B cell (primary cell): Measurements from ENCODE around the gene RSPH10B2. TPM values are rescaled to one million over a fixed set of nuclear protein-coding genes. Genes with fewer than 3 reads are reported as not detected.
"Not testable (repeated sequence)": the region's sequence is repeated elsewhere in the genome, so short reads cannot be mapped to it uniquely, and the experiment has no call there.

Experiments used
- ATAC-seq: fragments of 200-7000 bp; cut with Tn5 transposase; one replicate; pipeline ENCODE4 v1.10.0; 2021; ENCODE audit warnings: low read depth, mild to moderate bottlenecking, moderate number of reproducible peaks, moderate library complexity
- CTCF ChIA-PET: fragments of 350-600 bp; sonication (Branson Sonifier 250); formaldehyde crosslinking; loops from one replicate; lab custom pipeline; 2021; ENCODE audit warnings: antibody characterized with exemption, inconsistent platforms; lab: Charles Lee
- POLR2A ChIA-PET: fragments of 350-600 bp; sonication (Branson Sonifier 250); formaldehyde crosslinking; loops from one replicate; lab custom pipeline; 2021; ENCODE audit warnings: antibody characterized with exemption; lab: Charles Lee
- DNase-seq: peaks from one replicate; pipeline ENCODE4 v3.0.0; 2013
- H2AFZ ChIP-seq: 2 replicates; pipeline ENCODE4 v1.6.1; 2012; ENCODE audit warnings: mild to moderate bottlenecking, low read depth, low read length; ENCODE audit not compliant: insufficient read depth, poor library complexity, severe bottlenecking
- H3K27ac ChIP-seq, 2 donors: 1 replicate in 1 of 2; 2 replicates in 1 of 2; pipeline ENCODE4 v1.5.1; 2012 to 2013; ENCODE audit warnings: low read length in 2 of 2, mild to moderate bottlenecking in 2 of 2, moderate library complexity in 1 of 2
- H3K27me3 ChIP-seq, 4 experiments: fragments of 200-600 bp in 1 of 4; sonication (generic) in 1 of 4; replicated peaks in 1 of 4; 1 replicate in 2 of 4; 2 replicates in 2 of 4; pipeline versions ENCODE4 v1.6.1 to v1.7.0; 2013 to 2016; ENCODE audit warnings: low read length in 3 of 4, mild to moderate bottlenecking in 2 of 4, mixed read lengths in 1 of 4, moderate library complexity in 1 of 4; ENCODE audit not compliant: insufficient read depth in 4 of 4, control insufficient read depth in 3 of 4; ENCODE audit errors: control extremely low read depth in 1 of 4
- H3K36me3 ChIP-seq, 2 experiments: replicated peaks in 1 of 2; 1 replicate in 1 of 2; 2 replicates in 1 of 2; pipeline versions ENCODE4 v1.6.1 to v1.7.1; 2013; ENCODE audit warnings: low read length in 1 of 2; ENCODE audit not compliant: insufficient read depth in 2 of 2, control insufficient read depth in 1 of 2; ENCODE audit errors: control extremely low read depth in 1 of 2, extremely low read depth in 1 of 2
- H3K4me1 ChIP-seq, 2 donors: fragments of 200-600 bp in 1 of 2; sonication (generic) in 1 of 2; 1 replicate in 1 of 2; 2 replicates in 1 of 2; pipeline versions ENCODE4 v1.5.1 to v1.6.1; 2013 to 2017; ENCODE audit warnings: low read length in 2 of 2; ENCODE audit not compliant: control insufficient read depth in 2 of 2, insufficient read depth in 2 of 2
- H3K4me2 ChIP-seq: replicated peaks from 2 replicates; pipeline ENCODE3; 2012; ENCODE audit warnings: mild to moderate bottlenecking, low read depth, low read length; ENCODE audit not compliant: poor library complexity, severe bottlenecking
- H3K4me3 ChIP-seq, 5 experiments: fragments of 200-600 bp in 1 of 5; sonication (generic) in 1 of 5; 1 replicate in 3 of 5; 2 replicates in 2 of 5; pipeline versions ENCODE4 v1.5.1 to v1.7.0; 2011 to 2016; ENCODE audit warnings: low read length in 4 of 5, mild to moderate bottlenecking in 4 of 5, low read depth in 2 of 5, control low read depth in 1 of 5, moderate library complexity in 1 of 5; ENCODE audit not compliant: insufficient read depth in 1 of 5; ENCODE audit errors: control extremely low read depth in 1 of 5, extremely low read depth in 1 of 5
- H3K79me2 ChIP-seq: fragments of 200-600 bp; sonication (generic); one replicate; pipeline ENCODE4 v1.6.0; 2016; ENCODE audit warnings: low read length; ENCODE audit not compliant: control insufficient read depth, insufficient read depth
- H3K9ac ChIP-seq: fragments of 200-600 bp; sonication (generic); 2 replicates; pipeline ENCODE4 v1.6.1; 2017; ENCODE audit warnings: mild to moderate bottlenecking, low read length, moderate library complexity
- H3K9me3 ChIP-seq, 3 donors: one replicate each; pipeline versions ENCODE4 v1.6.1 to v1.7.1; 2013; ENCODE audit warnings: low read length in 2 of 3; ENCODE audit not compliant: control insufficient read depth in 2 of 3, insufficient read depth in 1 of 3; ENCODE audit errors: control extremely low read depth in 1 of 3
- H4K20me1 ChIP-seq: 2 replicates; pipeline ENCODE4 v1.6.0; 2012; ENCODE audit warnings: mild to moderate bottlenecking, low read length; ENCODE audit not compliant: insufficient read depth, control insufficient read depth, poor library complexity, severe bottlenecking
- H3K27ac Mint-ChIP-seq: one replicate; pipeline ENCODE4 v1.8.0; 2021; ENCODE audit warnings: mixed read lengths
- H3K27me3 Mint-ChIP-seq: one replicate; pipeline ENCODE4 v1.8.0; 2021; ENCODE audit warnings: mixed read lengths
- H3K4me1 Mint-ChIP-seq: one replicate; pipeline ENCODE4 v1.8.0; 2021; ENCODE audit warnings: mixed read lengths
- H3K4me3 Mint-ChIP-seq: one replicate; pipeline ENCODE4 v1.8.0; 2021; ENCODE audit warnings: mixed read lengths
- H3K9me3 Mint-ChIP-seq: one replicate; pipeline ENCODE4 v1.8.0; 2022; ENCODE audit warnings: mixed read lengths; ENCODE audit not compliant: insufficient read depth
- WGBS: methylation state at CpG from one replicate; pipeline ENCODE4 v1.1.5; 2013; ENCODE audit warnings: missing lambda C conversion rate; ENCODE audit not compliant: insufficient coverage; 5-methylcytosine and 5-hydroxymethylcytosine counted together
- intact Hi-C: fragments of 100-400 bp; cut with micrococcal nuclease; formaldehyde crosslinking; loops from one replicate; pipeline ENCODE4 v1.10.0; 2022
- polyA plus RNA-seq: library from polyadenylated mRNA; depleted of rRNA; stranded (reverse); fragments of >200 nt; gene quantifications from 2 replicates; pipeline ENCODE4 v1.2.3, GENCODE V29; 2012
- total RNA-seq, 2 donors: library from RNA; stranded (reverse); fragments of 120-200 nt in 1 of 2; gene quantifications; 1 replicate in 1 of 2; 2 replicates in 1 of 2; pipeline versions ENCODE4 v1.2.3 to v1.2.4, GENCODE V29; 2013 to 2022

Gene RSPH10B2
- total and polyA plus RNA-seq, 2 donors (not counting 1 experiment from before 2014, with no cell fraction given) = 1.4 TPM; not detected in 1

DNA sequence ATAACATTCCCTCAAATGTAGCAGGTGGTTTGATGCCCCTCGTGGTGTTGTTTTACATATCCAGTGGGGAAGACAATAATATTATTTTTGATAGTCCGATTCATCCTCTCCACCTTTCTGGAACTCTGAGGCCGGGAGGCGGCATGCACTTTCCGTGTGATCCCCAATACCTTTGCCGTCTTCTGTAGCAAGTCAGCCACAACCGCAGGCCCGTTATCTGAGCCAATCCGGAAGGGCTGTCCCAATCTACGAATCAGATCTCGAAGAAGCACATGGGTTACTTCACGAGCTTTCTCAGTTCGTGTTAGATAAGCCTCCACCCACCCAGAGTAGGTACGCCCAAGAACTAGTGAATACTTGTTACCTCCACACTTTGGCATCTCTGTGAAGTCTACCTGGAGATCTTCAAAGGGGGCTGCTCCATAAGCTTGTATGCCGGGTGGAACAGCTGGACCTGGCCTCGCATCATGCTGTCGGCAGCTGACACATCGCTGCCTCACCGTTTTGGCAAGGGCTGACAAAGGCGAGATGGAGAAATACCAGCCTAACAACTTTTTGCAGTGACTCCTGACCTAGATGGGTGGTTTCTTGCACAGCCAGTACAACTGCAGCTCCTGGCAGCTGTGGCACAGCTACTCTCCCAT, 88.5 kb downstream of the RSPH10B2 start:
- ATAC-seq, CTCF ChIA-PET, H3K9me3 Mint-ChIP-seq, H3K9ac ChIP-seq, H3K4me1 ChIP-seq, POLR2A ChIA-PET, H3K27ac ChIP-seq, H3K79me2 ChIP-seq, DNase-seq, H3K4me2 ChIP-seq, H3K9me3 ChIP-seq, H3K4me1 Mint-ChIP-seq, H3K4me3 Mint-ChIP-seq, H2AFZ ChIP-seq, H3K27me3 ChIP-seq, H4K20me1 ChIP-seq, H3K36me3 ChIP-seq, H3K27ac Mint-ChIP-seq, H3K4me3 ChIP-seq, intact Hi-C loops: not testable (repeated sequence)
- H3K27me3 Mint-ChIP-seq = peaks cover 29% of the 10 kb centered on the region
- 92% methylated on average over 18 of the region's 20 CpGs for WGBS

DNA sequence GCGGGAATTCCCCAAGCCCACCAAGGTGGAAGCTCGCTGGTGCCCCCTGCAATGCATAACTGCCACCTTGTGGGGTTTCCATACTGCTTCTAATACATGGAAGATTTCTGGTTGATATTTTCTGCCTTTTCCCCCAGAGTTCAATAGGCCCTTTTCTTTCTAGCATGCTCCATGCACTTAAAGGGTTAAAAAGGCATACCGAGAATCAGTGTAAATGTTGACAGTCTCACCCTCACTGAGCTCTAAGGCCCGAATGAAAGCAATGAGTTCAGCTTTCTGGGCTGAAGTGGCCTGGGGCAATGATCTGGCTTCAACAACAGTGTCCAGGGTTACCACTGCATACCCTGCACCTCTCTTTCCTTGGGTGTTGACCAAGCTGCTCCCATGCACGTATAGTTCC, 89.2 kb downstream of the RSPH10B2 start:
- H2AFZ ChIP-seq, H3K4me1 Mint-ChIP-seq, H3K9me3 ChIP-seq, H3K79me2 ChIP-seq, ATAC-seq, H3K27me3 ChIP-seq, H3K27ac Mint-ChIP-seq, CTCF ChIA-PET, H3K27ac ChIP-seq, H3K9ac ChIP-seq, H3K4me1 ChIP-seq, DNase-seq, H3K36me3 ChIP-seq, H3K9me3 Mint-ChIP-seq, H3K4me3 Mint-ChIP-seq, intact Hi-C loops, H4K20me1 ChIP-seq, H3K4me3 ChIP-seq, H3K4me2 ChIP-seq, POLR2A ChIA-PET: not testable (repeated sequence)
- 56% methylated on average over 3 of the region's 5 CpGs for WGBS
- peaks cover 31% of the 10 kb centered on the region for H3K27me3 Mint-ChIP-seq

DNA sequence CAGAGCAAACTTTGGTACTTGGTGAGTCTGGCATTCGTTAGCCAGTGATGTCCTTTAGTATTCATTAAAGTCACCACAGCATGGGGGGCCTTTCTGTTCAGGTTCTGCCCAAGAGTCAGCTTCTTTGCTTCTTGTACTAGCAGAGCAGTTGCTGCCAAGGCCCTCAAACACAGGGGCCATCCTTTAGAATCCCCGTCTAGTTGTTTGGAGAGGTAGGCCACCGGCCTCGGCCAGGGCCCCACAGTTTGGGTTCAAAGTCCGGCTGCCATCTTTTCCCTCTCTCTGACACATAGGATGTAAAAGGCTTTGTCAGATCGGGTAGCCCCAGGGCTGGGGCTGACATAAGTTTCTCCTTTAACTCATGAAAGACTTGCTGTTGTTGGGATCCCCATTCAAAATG, 89.8 kb downstream of the RSPH10B2 start:
- H3K4me3 Mint-ChIP-seq, H3K4me1 ChIP-seq, DNase-seq, intact Hi-C loops, H3K36me3 ChIP-seq, H2AFZ ChIP-seq, POLR2A ChIA-PET, H3K9me3 Mint-ChIP-seq, H4K20me1 ChIP-seq, H3K4me1 Mint-ChIP-seq, H3K27ac Mint-ChIP-seq, H3K27ac ChIP-seq, H3K4me2 ChIP-seq, H3K9ac ChIP-seq, H3K79me2 ChIP-seq, H3K4me3 ChIP-seq, H3K9me3 ChIP-seq, CTCF ChIA-PET, H3K27me3 ChIP-seq, ATAC-seq: not testable (repeated sequence)
- WGBS = 100% methylated on average over 2 of the region's 6 CpGs
- peaks cover 36% of the 10 kb centered on the region for H3K27me3 Mint-ChIP-seq

DNA sequence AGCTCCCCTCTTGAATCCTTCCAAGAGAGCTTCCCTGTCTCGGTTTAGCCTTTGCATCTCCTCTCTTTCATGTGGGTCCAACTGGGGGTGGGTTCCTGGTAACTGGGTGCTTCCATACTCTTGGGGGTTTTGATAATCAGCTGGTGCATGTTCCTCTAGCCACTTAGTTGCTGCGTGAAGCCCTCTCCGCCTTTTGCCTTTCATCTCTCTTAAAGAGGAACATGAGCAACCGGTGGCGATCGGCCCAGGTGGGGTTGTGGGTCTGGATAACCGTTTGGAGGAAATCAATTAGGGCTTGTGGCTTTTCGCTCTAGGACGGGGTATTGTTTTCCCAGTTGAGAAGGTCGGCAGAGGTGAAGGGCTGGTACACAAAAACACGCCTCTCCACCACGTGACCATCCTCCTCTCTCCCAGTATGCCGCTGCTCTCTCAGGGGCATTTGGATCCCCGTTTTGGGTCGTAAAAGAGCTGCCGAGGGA, 92.1 kb downstream of the RSPH10B2 start:
- intact Hi-C loops = not testable (repeated sequence)
- 0% methylated on average over 2 of the region's 16 CpGs for WGBS

More for the DNA sequence above, 92.1 kb downstream of the RSPH10B2 start:
- H3K27ac ChIP-seq, H2AFZ ChIP-seq, H3K4me1 ChIP-seq, H3K9me3 ChIP-seq, H3K4me1 Mint-ChIP-seq, H3K9me3 Mint-ChIP-seq, CTCF ChIA-PET, H3K27me3 ChIP-seq, H3K4me3 Mint-ChIP-seq, H3K9ac ChIP-seq, DNase-seq, H3K79me2 ChIP-seq, H4K20me1 ChIP-seq, ATAC-seq, POLR2A ChIA-PET, H3K36me3 ChIP-seq, H3K4me3 ChIP-seq, H3K4me2 ChIP-seq, H3K27ac Mint-ChIP-seq: not testable (repeated sequence)
- H3K27me3 Mint-ChIP-seq = peaks cover 37% of the 10 kb centered on the region
